Cardiac muscle cell (in vitro differentiated cells and primary cell): ENCODE data around the gene MS4A18. TPM values are rescaled to one million over a fixed set of nuclear protein-coding genes. Genes with fewer than 3 reads are reported as not detected.
A peak's percentile ranks its signal among the peaks of the same experiment; 100 is the strongest.

Source experiments
- DNase-seq, 2 donors: peaks; one replicate each; pipeline versions ENCODE4 v3.0.0 to v3.0.0-alpha.2; 2010 to 2017; ENCODE audit warnings: low read depth in 1 of 2, low spot score in 1 of 2
- H3K27ac ChIP-seq: fragments of 200-600 bp; sonication (generic); 2 replicates; pipeline ENCODE4 v1.5.1; 2016
- H3K27me3 ChIP-seq: fragments of 200-600 bp; sonication (generic); 2 replicates; pipeline ENCODE4 v1.6.0; 2016; ENCODE audit warnings: control low read depth
- H3K36me3 ChIP-seq: fragments of 200-600 bp; sonication (generic); 2 replicates; pipeline ENCODE4 v1.5.1; 2016; ENCODE audit warnings: control low read depth
- H3K4me1 ChIP-seq: fragments of 200-600 bp; sonication (generic); 2 replicates; pipeline ENCODE4 v1.8.1; 2017; ENCODE audit warnings: low read depth, mild to moderate bottlenecking, mixed run types
- H3K4me3 ChIP-seq: fragments of 200-600 bp; sonication (generic); 2 replicates; pipeline ENCODE4 v1.5.1; 2016; ENCODE audit warnings: mild to moderate bottlenecking
- H3K9me3 ChIP-seq: fragments of 200-600 bp; sonication (generic); 2 replicates; pipeline ENCODE4 v1.5.1; 2017; ENCODE audit warnings: low read depth, mild to moderate bottlenecking, control low read depth
- polyA plus RNA-seq: library from polyadenylated mRNA; unstranded; fragments of >200 nt; fragmentation: Nextera tagmentation; extraction: Ambion mirVana; gene quantifications from 2 replicates; pipeline ENCODE4 v1.2.1, GENCODE V29; 2016
- total RNA-seq: library from RNA; depleted of rRNA; stranded (reverse); fragments of >200 nt; gene quantifications from 2 replicates; pipeline ENCODE4 v1.2.3, GENCODE V29; 2016
- TF ChIP-seq, protein P1 (sequence below): IDR thresholded peaks from 2 replicates; pipeline ENCODE4 v1.5.1; 2012; ENCODE audit warnings: low read depth, mild to moderate bottlenecking, low read length

Gene MS4A18
- total and polyA plus RNA-seq, 2 experiments from 2014 or later: not detected

DNA sequence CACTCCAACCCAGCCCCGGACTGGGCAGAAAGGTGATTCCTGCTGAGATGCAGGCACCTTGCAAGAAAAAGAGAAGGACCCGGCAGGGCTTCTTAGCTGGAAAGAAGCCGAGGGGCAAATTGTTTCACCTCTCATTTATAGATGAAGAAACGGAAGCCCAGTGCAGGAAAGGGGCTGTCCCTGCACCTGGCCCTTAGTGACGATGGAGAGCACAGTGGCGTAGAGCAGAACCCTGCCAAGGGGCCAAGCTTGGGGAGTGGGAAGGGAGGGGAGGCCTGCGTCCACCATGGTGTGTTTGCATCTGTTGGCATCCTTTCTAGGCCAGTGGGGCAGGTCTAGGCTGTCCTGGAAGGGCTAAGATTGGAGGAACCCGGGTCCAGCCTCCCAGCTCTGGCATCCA is 24.3 kb downstream of the MS4A18 start:
- TF ChIP-seq, protein P1, sequence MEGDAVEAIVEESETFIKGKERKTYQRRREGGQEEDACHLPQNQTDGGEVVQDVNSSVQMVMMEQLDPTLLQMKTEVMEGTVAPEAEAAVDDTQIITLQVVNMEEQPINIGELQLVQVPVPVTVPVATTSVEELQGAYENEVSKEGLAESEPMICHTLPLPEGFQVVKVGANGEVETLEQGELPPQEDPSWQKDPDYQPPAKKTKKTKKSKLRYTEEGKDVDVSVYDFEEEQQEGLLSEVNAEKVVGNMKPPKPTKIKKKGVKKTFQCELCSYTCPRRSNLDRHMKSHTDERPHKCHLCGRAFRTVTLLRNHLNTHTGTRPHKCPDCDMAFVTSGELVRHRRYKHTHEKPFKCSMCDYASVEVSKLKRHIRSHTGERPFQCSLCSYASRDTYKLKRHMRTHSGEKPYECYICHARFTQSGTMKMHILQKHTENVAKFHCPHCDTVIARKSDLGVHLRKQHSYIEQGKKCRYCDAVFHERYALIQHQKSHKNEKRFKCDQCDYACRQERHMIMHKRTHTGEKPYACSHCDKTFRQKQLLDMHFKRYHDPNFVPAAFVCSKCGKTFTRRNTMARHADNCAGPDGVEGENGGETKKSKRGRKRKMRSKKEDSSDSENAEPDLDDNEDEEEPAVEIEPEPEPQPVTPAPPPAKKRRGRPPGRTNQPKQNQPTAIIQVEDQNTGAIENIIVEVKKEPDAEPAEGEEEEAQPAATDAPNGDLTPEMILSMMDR: no peak
- no peak for DNase-seq
- Histone ChIP-seq H3K9me3 (no peaks in the 10 kb centered on the region), H3K27ac (no peak overlapping the region), H3K27me3 (no peaks in the 10 kb centered on the region), H3K4me3 (no peak overlapping the region), H3K36me3 (no peaks in the 10 kb centered on the region), H3K4me1 (no peaks in the 10 kb centered on the region)

DNA sequence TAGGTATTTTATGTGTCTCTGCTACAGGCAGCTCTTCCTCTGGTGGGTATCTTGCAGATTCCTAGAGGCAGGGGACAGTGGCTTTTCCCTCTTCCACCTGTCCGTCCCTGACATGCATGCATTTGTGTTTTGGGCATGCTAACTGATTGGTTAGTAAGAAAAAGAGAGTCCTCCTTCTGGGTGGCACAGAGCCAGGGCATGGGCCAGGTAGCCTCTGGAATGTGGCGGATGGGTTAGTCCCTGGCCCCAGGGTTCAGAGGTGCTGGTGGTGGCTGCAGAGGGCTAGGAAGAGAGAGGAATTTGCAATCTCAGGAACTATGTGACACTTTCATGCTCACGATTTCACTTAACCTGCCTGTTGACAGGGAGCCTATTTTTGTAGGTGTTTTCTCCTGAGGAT is 26.4 kb downstream of the MS4A18 start:
- Histone ChIP-seq H3K4me3 (no peak overlapping the region), H3K4me1 (no peaks in the 10 kb centered on the region), H3K27ac (no peak overlapping the region), H3K27me3 (no peaks in the 10 kb centered on the region), H3K36me3 (no peaks in the 10 kb centered on the region), H3K9me3 (no peaks in the 10 kb centered on the region)
- no peak for DNase-seq
- TF ChIP-seq, protein P1: no peak

DNA sequence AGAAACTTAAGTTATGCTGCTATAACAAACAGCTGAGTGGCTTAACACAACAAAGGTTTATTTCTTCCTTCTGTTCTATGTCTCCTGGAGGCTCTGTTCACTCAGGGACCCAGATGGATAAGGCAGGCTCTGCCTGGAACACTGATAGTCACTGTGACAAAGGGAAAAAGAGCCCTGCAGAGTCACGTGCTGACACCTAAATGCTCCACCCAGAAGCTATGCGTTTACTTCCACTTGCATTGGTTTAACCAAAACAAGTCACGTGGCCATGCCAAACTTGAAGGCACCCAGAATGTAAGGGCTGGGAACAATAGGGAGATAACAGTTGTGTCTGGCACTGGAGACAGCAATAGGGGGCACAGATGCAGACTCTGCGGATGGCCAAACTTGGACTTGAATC is 28.8 kb downstream of the MS4A18 start:
- Histone ChIP-seq H3K4me3 (no peak overlapping the region), H3K27me3 (no peaks in the 10 kb centered on the region), H3K27ac (no peak overlapping the region), H3K4me1 (no peaks in the 10 kb centered on the region), H3K9me3 (no peaks in the 10 kb centered on the region), H3K36me3 (no peaks in the 10 kb centered on the region)
- TF ChIP-seq, protein P1: no peak
- no peak for DNase-seq

DNA sequence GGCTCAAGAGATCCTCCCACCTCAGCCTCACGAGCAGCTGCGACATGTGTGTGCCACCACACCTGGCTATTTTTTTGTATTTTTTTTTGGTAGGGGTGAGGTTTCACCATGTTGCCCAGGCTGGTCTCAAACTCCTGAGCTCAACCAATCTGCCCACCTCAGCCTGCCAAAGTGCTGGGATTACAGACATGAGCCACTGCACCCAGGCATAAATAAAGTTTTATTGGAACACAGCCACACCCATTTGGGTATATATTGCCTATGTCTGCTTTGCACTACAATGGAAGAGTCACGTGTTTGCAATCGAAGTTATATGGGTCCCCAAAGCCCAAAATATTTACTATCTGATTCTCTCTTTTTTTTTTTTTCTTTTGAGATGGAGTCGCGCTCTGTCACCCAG is 30.4 kb downstream of the MS4A18 start:
- Histone ChIP-seq H3K4me1 (no peaks in the 10 kb centered on the region), H3K9me3 (no peaks in the 10 kb centered on the region), H3K36me3 (no peaks in the 10 kb centered on the region), H3K4me3 (no peak overlapping the region), H3K27me3 (no peaks in the 10 kb centered on the region), H3K27ac (no peak overlapping the region)
- TF ChIP-seq, protein P1: no peak
- no peak for DNase-seq

DNA sequence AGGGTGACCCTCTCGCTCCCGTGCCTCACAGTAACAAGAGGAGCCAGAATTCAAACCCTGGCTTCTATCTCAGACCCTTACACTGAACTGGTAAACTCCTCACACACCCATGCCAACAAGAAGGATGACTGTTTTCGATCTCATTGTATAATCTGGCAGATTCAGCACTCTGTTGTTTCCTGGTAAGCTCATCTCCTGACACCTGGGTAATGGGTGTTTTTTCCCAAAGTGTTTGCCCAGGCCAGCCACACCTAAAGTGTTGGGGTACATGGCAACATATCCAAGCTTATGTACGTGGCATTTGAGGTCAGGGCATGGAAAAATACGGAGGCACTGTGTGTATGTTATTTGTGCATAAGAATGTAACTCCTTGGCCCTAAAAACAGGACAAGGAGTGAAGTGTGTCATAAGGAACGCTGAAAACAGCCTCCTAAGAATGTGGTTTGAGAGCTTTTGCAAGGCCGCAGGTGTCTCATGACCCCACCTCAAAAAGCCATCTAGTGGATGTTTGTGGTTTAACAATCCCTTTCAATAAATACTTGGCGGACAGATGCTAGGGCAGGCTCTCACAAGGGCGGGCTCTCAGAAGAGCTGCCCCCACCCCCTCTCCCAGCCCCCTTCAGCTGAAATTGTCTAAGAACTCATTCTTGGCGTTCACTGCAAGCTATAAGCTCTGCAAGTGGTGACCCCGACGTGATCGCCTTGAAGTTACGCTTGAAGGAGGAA is 31.9 kb downstream of the MS4A18 start, which contains the start of gene MS4A15:
Gene MS4A15, plus strand, starts transcription at position 561 of the 726 bp plus-strand sequence. CDS start 6,867 bp downstream, outside the sequence.
- H3K4me3 ChIP-seq: no peak within 1 kb of the TSS
- H3K27me3 ChIP-seq: no peaks in the 10 kb centered on the region
- H3K9me3 ChIP-seq: no peaks in the 10 kb centered on the region
- H3K27ac ChIP-seq: no peak within 1 kb of the TSS
- H3K4me1 ChIP-seq: no peaks in the 10 kb centered on the region
- no peaks in the 10 kb centered on the region for H3K36me3 ChIP-seq
- TF ChIP-seq, protein P1: peak; percentile 21
- DNase-seq: peak in 1 of 2 donors; percentile 28
